ENCODE measurements around the gene RFFL. TPM values are rescaled to one million over a fixed set of nuclear protein-coding genes. Genes with fewer than 3 reads are reported as not detected.

The RFFL gene
- total RNA-seq, 2 donors from 2014 or later, result 33.8 to 56.6 TPM

DNA sequence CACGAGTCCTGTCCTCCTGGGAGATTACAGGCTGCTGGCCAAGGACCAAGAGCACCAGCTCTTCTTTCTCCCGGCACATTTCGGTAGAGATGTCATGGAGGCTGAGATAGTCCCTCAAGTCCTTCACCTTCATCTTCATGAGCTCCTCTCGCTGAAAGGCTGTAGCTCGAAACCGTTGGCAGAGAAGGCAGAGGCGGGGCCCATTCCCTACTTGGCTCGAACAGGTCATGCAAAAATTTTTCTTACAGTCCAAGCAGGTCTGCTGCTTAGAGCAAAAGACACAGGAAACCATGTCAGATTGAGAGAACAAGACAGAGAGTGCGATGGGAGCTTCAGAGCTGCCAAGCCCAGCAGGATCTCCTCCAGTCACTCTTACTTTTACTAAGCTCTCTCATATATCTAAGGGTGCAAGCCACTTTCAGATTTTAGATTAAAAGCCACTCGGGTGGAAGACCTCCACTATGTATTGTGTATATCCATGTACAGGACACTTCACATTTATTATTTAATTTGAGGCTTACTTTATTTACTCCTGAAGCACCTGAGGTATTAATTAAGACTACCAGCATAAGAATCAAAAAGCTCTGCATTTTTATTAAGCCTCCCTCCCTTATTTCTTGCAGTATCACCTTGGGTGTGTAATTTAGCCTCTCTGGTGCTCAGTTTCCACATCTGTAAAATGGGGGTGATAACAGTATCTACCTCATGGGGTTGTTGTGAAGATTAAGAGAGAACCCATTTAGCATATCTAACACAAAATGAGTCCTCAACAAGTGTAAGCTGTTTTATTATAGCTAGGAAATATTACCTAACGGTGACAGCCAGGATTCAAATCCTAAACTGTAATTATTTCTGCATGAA, 41.8 kb downstream of the RFFL start:
- 95 to 97% methylated on average over 8 to 11 of the region's 11 CpGs for WGBS, 2 experiments (ENCODE audit: insufficient coverage in 1 of 2, insufficient read length in 1 of 2)
- Histone ChIP-seq H3K4me1 (ENCODE audit: control insufficient read depth, insufficient read depth, low read length) (no peaks in the 10 kb centered on the region), H3K27ac (ENCODE audit: low read depth, low read length) (no peak overlapping the region), H3K9ac (ENCODE audit: extremely low read depth, low read length, poor library complexity, severe bottlenecking) (no peak overlapping the region), H3K27me3 (ENCODE audit: control insufficient read depth, insufficient read depth, low read length, poor library complexity, severe bottlenecking) (no peaks in the 10 kb centered on the region), H3K4me3 (ENCODE audit: low read length) (no peak overlapping the region), H3K36me3 (ENCODE audit: control insufficient read depth, insufficient read depth, low read length) (peaks cover 50% of the 10 kb centered on the region), H3K9me3 (ENCODE audit: control insufficient read depth, low read length) (no peaks in the 10 kb centered on the region)
- Mint-ChIP-seq H3K9me3 (no peaks in the 10 kb centered on the region), H3K27ac (no peak overlapping the region), H3K27me3 (ENCODE audit: insufficient read depth) (no peaks in the 10 kb centered on the region), H3K4me3 (no peak overlapping the region), H3K4me1 (peaks cover 4% of the 10 kb centered on the region), H3K36me3 (ENCODE audit: low read depth) (peaks cover 48% of the 10 kb centered on the region)
- no peak for DNase-seq
- TF ChIP-seq, protein P1, sequence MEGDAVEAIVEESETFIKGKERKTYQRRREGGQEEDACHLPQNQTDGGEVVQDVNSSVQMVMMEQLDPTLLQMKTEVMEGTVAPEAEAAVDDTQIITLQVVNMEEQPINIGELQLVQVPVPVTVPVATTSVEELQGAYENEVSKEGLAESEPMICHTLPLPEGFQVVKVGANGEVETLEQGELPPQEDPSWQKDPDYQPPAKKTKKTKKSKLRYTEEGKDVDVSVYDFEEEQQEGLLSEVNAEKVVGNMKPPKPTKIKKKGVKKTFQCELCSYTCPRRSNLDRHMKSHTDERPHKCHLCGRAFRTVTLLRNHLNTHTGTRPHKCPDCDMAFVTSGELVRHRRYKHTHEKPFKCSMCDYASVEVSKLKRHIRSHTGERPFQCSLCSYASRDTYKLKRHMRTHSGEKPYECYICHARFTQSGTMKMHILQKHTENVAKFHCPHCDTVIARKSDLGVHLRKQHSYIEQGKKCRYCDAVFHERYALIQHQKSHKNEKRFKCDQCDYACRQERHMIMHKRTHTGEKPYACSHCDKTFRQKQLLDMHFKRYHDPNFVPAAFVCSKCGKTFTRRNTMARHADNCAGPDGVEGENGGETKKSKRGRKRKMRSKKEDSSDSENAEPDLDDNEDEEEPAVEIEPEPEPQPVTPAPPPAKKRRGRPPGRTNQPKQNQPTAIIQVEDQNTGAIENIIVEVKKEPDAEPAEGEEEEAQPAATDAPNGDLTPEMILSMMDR (conservative IDR thresholded peaks at IDR 0.05), result no peak

DNA sequence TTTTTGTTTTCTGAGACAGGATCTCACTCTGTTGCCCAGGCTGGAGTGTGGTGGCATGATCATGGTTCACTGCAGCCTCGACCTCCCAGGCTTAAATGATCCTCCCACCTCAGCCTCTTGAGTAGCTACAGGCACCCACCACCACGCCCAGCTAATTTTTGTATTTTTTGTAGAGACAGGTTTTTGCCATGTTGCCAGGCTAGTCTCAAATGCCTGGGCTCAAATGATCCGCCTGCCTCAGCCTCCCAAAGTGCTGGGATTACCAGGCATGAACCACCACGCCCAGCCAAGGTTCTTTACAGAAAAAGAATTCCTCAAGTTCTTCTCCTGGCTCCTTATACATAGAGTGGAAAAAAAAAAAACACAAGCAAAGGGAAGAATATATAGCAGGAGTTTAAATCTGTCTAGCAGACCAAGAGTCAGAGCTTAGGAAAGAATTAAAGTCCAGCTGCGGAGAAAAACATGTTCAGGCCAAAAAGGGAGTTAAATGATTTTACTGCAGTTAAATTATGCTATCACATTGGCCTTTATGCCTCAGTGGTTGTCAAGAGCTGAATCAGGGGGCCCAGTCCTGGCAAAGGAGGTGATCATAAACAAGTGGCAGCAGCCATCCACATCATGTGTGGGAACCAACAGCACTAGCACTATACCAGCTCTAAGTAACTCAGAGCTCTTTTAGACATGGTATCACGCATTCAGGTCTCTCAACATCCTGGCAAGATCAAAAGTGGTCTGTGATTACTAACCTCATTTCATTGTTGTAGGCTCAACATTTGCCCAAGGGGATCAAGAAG, 43.9 kb downstream of the RFFL start:
- no peak overlapping the region for H3K9ac ChIP-seq (ENCODE audit: extremely low read depth, low read length, poor library complexity, severe bottlenecking)
- H3K27me3 ChIP-seq (ENCODE audit: control insufficient read depth, insufficient read depth, low read length, poor library complexity, severe bottlenecking), result no peaks in the 10 kb centered on the region
- Mint-ChIP-seq H3K4me1 (peaks cover 4% of the 10 kb centered on the region), H3K27ac (no peak overlapping the region), H3K4me3 (no peak overlapping the region), H3K27me3 (ENCODE audit: insufficient read depth) (no peaks in the 10 kb centered on the region), H3K9me3 (no peaks in the 10 kb centered on the region), H3K36me3 (ENCODE audit: low read depth) (peaks cover 52% of the 10 kb centered on the region)
- 91 to 95% methylated on average over 4 to 6 of the region's 6 CpGs for WGBS, 2 experiments (ENCODE audit: insufficient coverage in 1 of 2, insufficient read length in 1 of 2)
- TF ChIP-seq, protein P1 (conservative IDR thresholded peaks at IDR 0.05), result no peak
- H3K9me3 ChIP-seq (ENCODE audit: control insufficient read depth, low read length), result no peaks in the 10 kb centered on the region
- H3K4me3 ChIP-seq (ENCODE audit: low read length), result no peak overlapping the region
- no peak overlapping the region for H3K27ac ChIP-seq (ENCODE audit: low read depth, low read length)
- no peak for DNase-seq
- H3K36me3 ChIP-seq (ENCODE audit: control insufficient read depth, insufficient read depth, low read length), result peaks cover 51% of the 10 kb centered on the region
- H3K4me1 ChIP-seq (ENCODE audit: control insufficient read depth, insufficient read depth, low read length), result no peaks in the 10 kb centered on the region

DNA sequence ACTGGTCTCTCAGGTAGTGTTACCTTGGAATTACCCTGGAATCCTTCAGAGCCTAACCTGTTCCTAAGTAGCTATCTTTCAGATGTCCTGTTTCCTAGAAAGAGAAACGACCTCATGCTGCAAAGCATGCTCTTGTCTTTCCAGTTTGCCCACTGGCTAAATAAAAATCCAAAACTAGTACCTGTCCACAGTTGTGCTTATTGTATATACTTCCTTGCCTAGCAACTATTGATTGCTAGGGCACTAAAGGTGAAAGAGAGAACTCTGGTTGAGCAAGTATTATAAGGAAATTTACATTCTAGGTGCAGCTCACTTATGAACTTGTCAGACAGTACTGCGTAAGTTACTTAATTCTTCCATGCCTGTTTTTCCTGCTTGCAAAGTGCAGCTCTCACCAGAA, 44.7 kb downstream of the RFFL start:
- no peaks in the 10 kb centered on the region for H3K9me3 ChIP-seq (ENCODE audit: control insufficient read depth, low read length)
- DNase-seq, result no peak
- H3K27me3 ChIP-seq (ENCODE audit: control insufficient read depth, insufficient read depth, low read length, poor library complexity, severe bottlenecking), result no peaks in the 10 kb centered on the region
- H3K9ac ChIP-seq (ENCODE audit: extremely low read depth, low read length, poor library complexity, severe bottlenecking), result no peak overlapping the region
- H3K4me1 ChIP-seq (ENCODE audit: control insufficient read depth, insufficient read depth, low read length), result no peaks in the 10 kb centered on the region
- TF ChIP-seq, protein P1 (conservative IDR thresholded peaks at IDR 0.05), result no peak
- H3K4me3 Mint-ChIP-seq, result no peak overlapping the region
- H3K27me3 Mint-ChIP-seq (ENCODE audit: insufficient read depth), result no peaks in the 10 kb centered on the region
- H3K4me3 ChIP-seq (ENCODE audit: low read length), result no peak overlapping the region
- H3K4me1 Mint-ChIP-seq, result peaks cover 4% of the 10 kb centered on the region
- H3K27ac ChIP-seq (ENCODE audit: low read depth, low read length), result no peak overlapping the region
- H3K36me3 Mint-ChIP-seq (ENCODE audit: low read depth), result peaks cover 59% of the 10 kb centered on the region
- WGBS, 2 experiments (ENCODE audit: insufficient coverage in 1 of 2, insufficient read length in 1 of 2), result 89 to 100% methylated on average over 1 to 2 of the region's 2 CpGs
- H3K9me3 Mint-ChIP-seq, result no peaks in the 10 kb centered on the region
- H3K27ac Mint-ChIP-seq, result no peak overlapping the region
- peaks cover 53% of the 10 kb centered on the region for H3K36me3 ChIP-seq (ENCODE audit: control insufficient read depth, insufficient read depth, low read length)
